T-helper 22 cell (primary cell): ENCODE results near the gene DSC3.
"Not testable (repeated sequence)": the region's sequence is repeated elsewhere in the genome, so short reads cannot be mapped to it uniquely, and the experiment has no call there.

ENCODE experiments used
- DNase-seq: peaks from one replicate; pipeline ENCODE4 v3.0.0-alpha.2; 2020; ENCODE audit warnings: low read depth

DSC3 gene

GRCh38 chr18:31041271-31042083 lies 1.1 kb downstream of the DSC3 start:
- no peak for DNase-seq

GRCh38 chr18:31040686-31041270 lies 1.8 kb downstream of the DSC3 start:
- DNase-seq, result no peak

DNA sequence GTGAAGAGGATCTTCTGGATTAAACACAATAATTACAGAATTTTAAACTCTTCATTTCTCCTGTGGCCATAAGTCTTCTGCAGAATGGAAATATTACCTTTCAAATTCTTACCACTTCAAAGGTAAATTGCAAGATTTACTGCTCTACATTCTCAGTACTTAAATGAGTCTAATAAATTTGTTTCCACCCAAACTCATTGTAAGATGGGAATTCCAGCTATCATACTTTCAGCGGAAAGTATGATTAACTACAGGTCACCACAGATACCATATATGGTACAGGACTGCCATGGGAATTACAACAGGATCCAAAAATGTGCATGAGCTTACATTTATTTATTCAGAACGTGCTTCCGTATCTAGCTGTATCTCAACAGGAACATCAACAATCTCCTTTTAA lies 3.1 kb downstream of the DSC3 start:
- DNase-seq, result no peak

GRCh38 chr18:31037686-31038085 lies 4.9 kb downstream of the DSC3 start:
- not testable (repeated sequence) for DNase-seq

- no peak for DNase-seq
These were observed 8.0 kb downstream of the DSC3 start for GRCh38 chr18:31034541-31034940.

DNA sequence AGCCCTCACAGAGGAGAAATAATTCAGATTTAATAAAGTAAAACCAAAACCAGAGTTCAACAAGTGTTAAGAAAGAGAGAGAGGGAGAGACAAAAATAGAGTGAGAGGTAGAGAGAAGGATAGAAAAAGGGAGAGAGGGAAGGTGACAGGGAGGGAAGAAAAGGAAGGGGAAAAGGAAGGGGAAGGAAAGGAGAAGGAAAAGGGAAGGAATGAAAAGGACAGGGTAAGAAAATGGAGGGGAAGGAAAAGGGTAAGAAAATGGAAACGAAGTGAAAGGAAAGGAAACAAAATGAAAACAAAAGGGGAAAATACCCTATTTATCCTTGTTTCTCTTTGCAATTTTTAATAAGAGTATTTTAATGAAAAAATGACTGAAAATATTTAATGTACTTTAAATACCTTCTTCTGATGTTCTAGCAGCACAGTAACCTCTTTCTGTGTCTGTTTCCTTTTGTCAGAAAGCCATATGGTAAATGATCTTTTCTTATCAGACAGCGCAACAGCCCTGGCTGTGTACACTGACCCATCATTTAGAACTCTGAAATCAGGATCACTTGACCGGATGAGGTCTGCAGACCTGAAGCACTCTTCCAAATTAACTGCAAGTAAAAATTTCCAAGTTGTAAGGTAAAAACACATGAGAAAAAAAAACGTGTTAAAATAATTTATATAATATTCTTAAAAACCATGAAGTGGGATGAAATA lies 11.8 kb downstream of the DSC3 start:
- no peak for DNase-seq

GRCh38 chr18:31015715-31016434 lies 26.7 kb downstream of the DSC3 start:
- no peak for DNase-seq

- DNase-seq, result not testable (repeated sequence)
These were observed 31.1 kb downstream of the DSC3 start for GRCh38 chr18:31011455-31011854.

GRCh38 chr18:31010601-31011000 lies 31.9 kb downstream of the DSC3 start:
- DNase-seq, result no peak

GRCh38 chr18:30999887-31000628 lies 42.5 kb downstream of the DSC3 start:
- no peak for DNase-seq

DNA sequence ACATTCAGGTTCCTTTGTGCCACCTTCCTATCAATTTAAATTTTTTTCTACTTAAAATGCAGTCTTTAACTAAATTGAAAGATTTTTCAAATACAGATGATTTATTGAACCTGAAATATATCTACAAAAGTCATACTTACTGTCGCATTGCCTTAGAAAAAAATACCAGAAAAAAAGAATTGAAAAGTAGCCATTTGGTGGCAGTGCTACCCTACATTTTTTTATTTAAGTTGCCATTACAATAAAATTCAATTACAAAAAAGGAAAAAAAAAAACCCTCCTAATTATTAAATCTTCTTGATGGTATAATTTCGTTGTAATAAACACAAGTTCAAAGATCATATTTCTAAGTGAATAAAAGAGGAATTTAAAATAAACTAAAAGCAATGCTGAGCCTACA lies 43.4 kb downstream of the DSC3 start:
- DNase-seq, result no peak

GRCh38 chr18:30997223-30997622 lies 45.3 kb downstream of the DSC3 start:
- DNase-seq, result no peak

DNA sequence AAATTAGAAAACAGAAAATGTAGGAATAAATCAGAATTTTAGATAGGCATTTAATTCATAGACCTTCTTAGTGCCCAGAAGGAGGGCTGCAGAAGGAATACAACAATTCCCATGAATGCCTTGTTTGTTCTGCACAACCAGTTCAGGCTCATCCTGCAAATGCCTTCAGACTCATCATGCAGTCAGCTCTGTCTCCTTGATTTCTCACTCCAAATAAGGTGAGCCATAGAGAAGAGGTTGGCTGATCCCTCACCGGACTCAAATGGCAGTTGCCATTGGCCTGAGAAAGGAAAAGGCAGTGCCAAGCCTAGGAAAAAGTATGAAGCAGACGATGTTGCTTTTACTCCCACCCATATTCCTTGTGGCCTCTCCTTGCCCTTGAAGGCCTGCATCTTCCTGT lies 50.3 kb downstream of the DSC3 start:
- no peak for DNase-seq

DNA sequence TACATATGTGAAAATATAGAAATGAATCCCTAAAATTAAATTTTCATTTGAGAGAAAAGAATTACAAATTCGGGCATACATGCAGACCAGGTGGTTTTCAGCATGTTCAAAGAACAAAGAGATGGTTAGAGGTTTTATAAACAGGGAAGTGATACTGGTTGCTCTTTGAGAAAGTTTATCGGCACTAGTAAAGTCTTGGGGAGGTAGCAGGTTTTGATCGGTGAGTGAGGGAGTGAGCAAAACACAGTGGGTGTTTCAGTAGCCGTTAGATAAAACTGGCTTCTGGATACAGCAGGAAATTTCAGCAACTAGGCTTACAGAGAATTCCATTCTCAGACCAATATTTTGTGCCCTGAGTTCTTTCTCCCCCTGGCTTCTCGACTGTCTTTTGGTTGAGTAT lies 51.1 kb downstream of the DSC3 start:
- DNase-seq, result no peak

DNA sequence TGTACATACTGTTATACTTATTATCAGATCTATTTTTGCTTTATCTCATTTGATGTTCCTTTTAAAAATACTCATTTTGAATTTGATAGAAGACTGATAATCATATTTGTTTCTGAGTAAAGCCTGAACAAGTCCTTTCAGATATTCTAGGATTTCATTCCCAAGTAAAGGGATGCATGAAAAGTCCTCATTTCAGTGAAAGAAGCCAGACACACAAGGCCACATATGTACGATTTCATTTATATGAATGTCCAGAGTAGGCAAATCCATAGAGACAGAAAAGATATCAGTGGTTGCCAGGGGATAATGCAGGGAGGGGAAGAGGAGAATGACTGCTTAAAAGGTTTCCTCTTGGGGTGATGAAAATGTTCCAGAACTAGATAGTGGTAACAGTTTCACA lies 53.4 kb downstream of the DSC3 start:
- no peak for DNase-seq

DNA sequence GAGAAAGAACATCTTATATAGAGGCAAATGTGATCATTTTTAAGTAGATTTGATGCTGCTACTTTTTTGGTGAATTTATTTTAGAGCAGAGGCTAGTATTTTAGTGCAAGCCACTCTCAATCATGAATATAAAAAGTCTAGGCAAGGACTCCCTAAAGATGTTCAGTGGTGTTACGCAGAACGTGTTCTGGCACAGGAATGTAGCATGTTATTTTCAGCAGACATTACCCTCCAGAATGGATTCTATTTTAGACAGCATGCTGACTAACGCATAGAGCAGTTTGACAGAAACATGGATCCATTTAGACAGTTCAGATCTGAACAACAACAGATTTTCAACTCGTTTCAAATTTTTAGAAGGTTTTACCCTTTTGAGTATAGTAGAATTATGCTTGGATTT lies 54.1 kb downstream of the DSC3 start:
- DNase-seq, result no peak

- DNase-seq, result no peak
These were observed 54.9 kb downstream of the DSC3 start for GRCh38 chr18:30987467-30988241.

DNA sequence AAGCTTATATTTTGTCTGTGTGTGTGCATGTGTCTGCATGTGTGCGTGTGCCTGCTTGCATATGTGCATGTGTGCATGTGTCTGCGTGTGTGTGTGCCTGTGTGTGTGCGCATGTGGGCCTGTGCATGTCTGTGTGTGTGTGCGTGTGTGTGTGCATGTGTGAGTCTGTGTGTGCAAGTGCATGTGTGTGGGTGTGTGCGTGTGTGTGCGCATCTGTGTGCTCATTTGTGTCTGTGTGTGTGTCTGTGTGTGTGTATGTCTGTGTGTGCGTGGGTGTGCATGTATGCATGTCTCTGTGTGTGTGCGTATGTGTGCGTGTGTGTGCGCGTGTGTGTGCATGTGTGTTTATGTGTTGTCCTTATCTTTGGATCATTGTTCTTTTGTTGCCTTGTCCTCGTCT lies 56.8 kb downstream of the DSC3 start:
- no peak for DNase-seq

DNA sequence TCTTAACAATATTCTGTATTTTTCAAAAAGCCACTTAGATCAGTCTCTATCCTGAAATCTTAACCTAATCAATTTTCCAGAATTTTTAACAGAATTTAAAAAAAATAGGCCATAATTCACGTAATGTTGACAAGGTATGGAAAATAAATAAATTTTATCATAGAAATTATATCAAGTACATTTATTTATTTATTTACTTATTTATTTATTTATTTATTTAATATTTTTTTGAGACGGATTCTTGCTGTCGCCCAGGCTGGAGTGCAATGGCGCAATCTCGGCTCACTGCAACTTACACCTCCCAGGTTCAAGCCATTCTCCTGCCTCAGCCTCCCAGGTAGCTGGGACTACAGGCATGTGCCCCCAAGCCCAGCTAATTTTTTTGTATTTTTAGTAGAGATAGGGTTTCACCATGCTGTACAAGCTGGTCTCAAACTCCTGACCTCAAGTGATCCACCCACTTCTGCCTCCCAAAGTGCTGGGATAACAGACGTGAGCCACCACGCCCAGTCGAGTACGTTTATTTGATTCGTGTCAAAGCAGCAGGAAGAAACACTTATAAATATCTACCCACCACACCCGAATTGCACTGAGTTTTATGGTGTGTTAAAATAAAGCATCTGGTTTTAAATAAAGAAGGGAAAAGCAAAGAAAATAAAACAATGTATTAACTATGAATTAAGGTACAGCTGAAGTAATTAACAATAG lies 60.1 kb downstream of the DSC3 start:
- no peak for DNase-seq

- DNase-seq, result not testable (repeated sequence)
These were observed 64.5 kb downstream of the DSC3 start for GRCh38 chr18:30978091-30978490.
